AG09309 (cell line): ENCODE data around the gene TMEM82.

ENCODE experiments used
- DNase-seq: peaks from one replicate; pipeline ENCODE4 v3.0.0-alpha.2; 2010; ENCODE audit warnings: low read depth
- H3K4me3 ChIP-seq: 2 replicates; pipeline ENCODE4 v1.5.1; 2011; ENCODE audit warnings: mild to moderate bottlenecking, low read depth, low read length, moderate library complexity; ENCODE audit not compliant: control insufficient read depth
- CTCF ChIP-seq: IDR thresholded peaks from 2 replicates; pipeline ENCODE4 v1.5.1; 2011; ENCODE audit warnings: mild to moderate bottlenecking, low read depth, low read length, inconsistent platforms; ENCODE audit not compliant: insufficient read depth, control insufficient read depth; ENCODE audit errors: missing control alignments

Gene TMEM82

GRCh38 chr1:15731735-15732685 is 10.3 kb upstream of the TMEM82 start:
- DNase-seq = no peak
- no peak for TF ChIP-seq CTCF
- no peak overlapping the region for H3K4me3 ChIP-seq

GRCh38 chr1:15732686-15733081 is 9.6 kb upstream of the TMEM82 start:
- no peak overlapping the region for H3K4me3 ChIP-seq
- no peak for TF ChIP-seq CTCF
- DNase-seq = no peak

- H3K4me3 ChIP-seq = no peak overlapping the region
- TF ChIP-seq CTCF = no peak
- no peak for DNase-seq
Observed at GRCh38 chr1:15733218-15733725, 9.0 kb upstream of the TMEM82 start.

GRCh38 chr1:15733726-15734226 is 8.5 kb upstream of the TMEM82 start:
- TF ChIP-seq CTCF = no peak
- no peak overlapping the region for H3K4me3 ChIP-seq
- no peak for DNase-seq

GRCh38 chr1:15734296-15734695 is 8.0 kb upstream of the TMEM82 start:
- no peak overlapping the region for H3K4me3 ChIP-seq
- TF ChIP-seq CTCF = no peak
- DNase-seq = no peak

GRCh38 chr1:15734901-15735300 is 7.4 kb upstream of the TMEM82 start:
- no peak overlapping the region for H3K4me3 ChIP-seq
- no peak for TF ChIP-seq CTCF
- DNase-seq = no peak
